BE2C (cell line): Measurements from ENCODE around the gene BEST1.
"Not testable (repeated sequence)": the region's sequence is repeated elsewhere in the genome, so short reads cannot be mapped to it uniquely, and the experiment has no call there.

Experiments used
- DNase-seq: peaks from one replicate; pipeline ENCODE4 v3.0.0-alpha.2; 2020
- H3K27me3 ChIP-seq: fragments of 250-450 bp; sonication (Bioruptor Pico); 2 replicates; pipeline ENCODE4 v1.5.1; 2020; ENCODE audit warnings: mild to moderate bottlenecking
- H3K36me3 ChIP-seq: fragments of 250-450 bp; sonication (Bioruptor Pico); 2 replicates; pipeline ENCODE4 v1.5.1; 2020; ENCODE audit warnings: mild to moderate bottlenecking
- H3K4me1 ChIP-seq: fragments of 250-450 bp; sonication (Bioruptor Pico); 2 replicates; pipeline ENCODE4 v1.5.1; 2020
- H3K4me3 ChIP-seq: 2 replicates; pipeline ENCODE4 v1.5.1; 2011; ENCODE audit warnings: low read depth, low read length
- H3K9me3 ChIP-seq: fragments of 250-450 bp; sonication (Bioruptor Pico); 2 replicates; pipeline ENCODE4 v1.5.1; 2020
- CTCF ChIP-seq: IDR thresholded peaks from 2 replicates; pipeline ENCODE4 v1.5.1; 2012; ENCODE audit warnings: mild to moderate bottlenecking, low read depth, low read length

The BEST1 gene

GRCh38 chr11:61963282-61964057 lies 13.3 kb downstream of the BEST1 start:
- no peak for DNase-seq
- Histone ChIP-seq H3K4me3 (no peak overlapping the region), H3K27me3 (no peaks in the 10 kb centered on the region), H3K9me3 (no peaks in the 10 kb centered on the region), H3K4me1 (peaks cover 5% of the 10 kb centered on the region; the same call in 1 of the 2 replicates), H3K36me3 (peaks cover 25% of the 10 kb centered on the region)
- TF ChIP-seq CTCF, result no peak

GRCh38 chr11:61964058-61964665 lies 14.0 kb downstream of the BEST1 start:
- TF ChIP-seq CTCF, result no peak
- Histone ChIP-seq H3K27me3 (no peaks in the 10 kb centered on the region), H3K4me3 (no peak overlapping the region), H3K9me3 (no peaks in the 10 kb centered on the region), H3K4me1 (peaks cover 5% of the 10 kb centered on the region; the same call in 1 of the 2 replicates), H3K36me3 (peaks cover 25% of the 10 kb centered on the region)
- no peak for DNase-seq

GRCh38 chr11:61964666-61965271 lies 14.6 kb downstream of the BEST1 start:
- peaks cover 25% of the 10 kb centered on the region for H3K36me3 ChIP-seq
- peak overlapping the region; percentile 91 for H3K4me3 ChIP-seq
- not testable (repeated sequence) for H3K4me1 ChIP-seq, H3K9me3 ChIP-seq, H3K27me3 ChIP-seq, DNase-seq

GRCh38 chr11:61966734-61967115 lies 16.6 kb downstream of the BEST1 start:
- peak overlapping the region; percentile 91 for H3K4me3 ChIP-seq
- H3K36me3 ChIP-seq, result peaks cover 25% of the 10 kb centered on the region
- peaks cover 8% of the 10 kb centered on the region; the same call in 1 of the 2 replicates for H3K4me1 ChIP-seq
- H3K27me3 ChIP-seq, result no peaks in the 10 kb centered on the region
- no peak for DNase-seq
- no peaks in the 10 kb centered on the region for H3K9me3 ChIP-seq
- no peak for TF ChIP-seq CTCF

GRCh38 chr11:61967116-61967923 lies 17.2 kb downstream of the BEST1 start, which contains the start of gene FTH1:
Gene FTH1, minus strand, starts transcription at chr11:61967634. Its CDS starts 209 bp downstream, at chr11:61967425.
- peaks cover 25% of the 10 kb centered on the region for H3K36me3 ChIP-seq
- no peak for TF ChIP-seq CTCF

More at GRCh38 chr11:61967116-61967923, 17.2 kb downstream of the BEST1 start, which contains the start of gene FTH1:
- Histone ChIP-seq H3K27me3 (no peaks in the 10 kb centered on the region), H3K4me3 (peak within 1 kb of the TSS; percentile 91), H3K9me3 (no peaks in the 10 kb centered on the region), H3K4me1 (peaks cover 11% of the 10 kb centered on the region)
- DNase-seq, result peak; percentile 87
